K562 (cell line): ENCODE data around the gene THG1L. TPM values are rescaled to one million over a fixed set of nuclear protein-coding genes. Genes with fewer than 3 reads are reported as not detected.
A peak's percentile ranks its signal among the peaks of the same experiment; 100 is the strongest.

Source experiments
- ATAC-seq: fragments of 200-7000 bp; cut with Tn5 transposase; 3 replicates; pipeline ENCODE4 v1.9.1; 2020; ENCODE audit warnings: moderate library complexity
- BruUV-seq: library from RNA; stranded (reverse); fragments of 400-500 nt; replicated peaks from 2 replicates; lab custom pipeline; 2021; lab: Mats Ljungman, UMichigan
- CTCF ChIA-PET: fragments of 300-600 bp; formaldehyde crosslinking; extraction: SDS; loops from one replicate; lab custom pipeline; 2021; ENCODE audit warnings: low intra/inter-chr PET ratio; lab: Yijun Ruan, JAX
- POLR2A ChIA-PET: fragments of 300-600, 350-650 bp; sonication (Branson Sonifier 250); formaldehyde crosslinking; extraction: SDS; loops from one replicate; lab custom pipeline; 2021; ENCODE audit warnings: antibody characterized with exemption, inconsistent platforms; lab: Yijun Ruan, JAX
- DNase-seq, 4 experiments: peaks; one replicate each; pipeline versions ENCODE4 v3.0.0 to v3.0.0-alpha.2; 2011 to 2018; ENCODE audit warnings: low spot score in 3 of 4, mixed read lengths in 3 of 4; ENCODE audit errors: extremely low read depth in 1 of 4
- FAIRE-seq: peaks from 2 replicates; lab custom pipeline; 2011; peaks lifted over from hg19 to GRCh38; lab: Jason Lieb, UNC
- H2AFZ ChIP-seq: 2 replicates; pipeline ENCODE4 v1.6.0; 2011; ENCODE audit warnings: low read depth, low read length, control low read depth, inconsistent platforms
- H3K27ac ChIP-seq: fragments of 200-600 bp; 3 replicates; pipeline ENCODE4 v1.8.0; 2011; ENCODE audit warnings: low read depth, mild to moderate bottlenecking, control low read depth, inconsistent platforms, low read length, moderate library complexity, mixed read lengths; ENCODE audit errors: extremely low read depth
- H3K27me3 ChIP-seq, 2 experiments: fragments of 300-600 bp in 1 of 2; 2 replicates in 1 of 2; 3 replicates in 1 of 2; pipeline versions ENCODE4 v1.6.0 to v1.8.0; 2011; ENCODE audit warnings: inconsistent platforms in 2 of 2, low read length in 2 of 2, mild to moderate bottlenecking in 1 of 2, mixed read lengths in 1 of 2, moderate library complexity in 1 of 2; ENCODE audit not compliant: control insufficient read depth in 2 of 2, insufficient read depth in 2 of 2
- H3K36me3 ChIP-seq: fragments of 300-600 bp; 3 replicates; pipeline ENCODE4 v1.8.0; 2011; ENCODE audit warnings: mild to moderate bottlenecking, low read length, inconsistent platforms; ENCODE audit not compliant: control insufficient read depth, insufficient read depth
- H3K4me1 ChIP-seq, 2 experiments: fragments of 200-600 bp in 1 of 2; replicated peaks in 1 of 2; 2 replicates in 1 of 2; 3 replicates in 1 of 2; pipeline versions ENCODE4 v1.5.1 to v1.8.0; 2011; ENCODE audit warnings: inconsistent platforms in 2 of 2, low read length in 2 of 2, mild to moderate bottlenecking in 1 of 2, mixed read lengths in 1 of 2, moderate library complexity in 1 of 2; ENCODE audit not compliant: control insufficient read depth in 2 of 2, insufficient read depth in 2 of 2
- H3K4me2 ChIP-seq: 2 replicates; pipeline ENCODE4 v1.6.1; 2011; ENCODE audit warnings: low read length, control low read depth, inconsistent platforms, mixed read lengths; ENCODE audit not compliant: insufficient read depth
- H3K4me3 ChIP-seq: fragments of 200-600 bp; sonication (generic), shearing (Covaris generic); 2 replicates; pipeline ENCODE4 v1.5.1; 2016; ENCODE audit warnings: control low read depth, inconsistent platforms
- H3K79me2 ChIP-seq: fragments of 200-600 bp; 3 replicates; pipeline ENCODE4 v1.8.0; 2011; ENCODE audit warnings: low read length, inconsistent platforms; ENCODE audit not compliant: control insufficient read depth, insufficient read depth
- H3K9ac ChIP-seq, 2 experiments: 2 replicates each; pipeline versions ENCODE4 v1.6.0 to v1.6.1; 2011; ENCODE audit warnings: low read depth in 2 of 2, low read length in 2 of 2, control low read depth in 1 of 2, inconsistent platforms in 1 of 2, mild to moderate bottlenecking in 1 of 2, mixed read lengths in 1 of 2; ENCODE audit not compliant: insufficient read depth in 1 of 2
- H3K9me1 ChIP-seq: one replicate; pipeline ENCODE4 v1.6.0; 2011; ENCODE audit warnings: inconsistent platforms, mild to moderate bottlenecking, low read length, moderate library complexity; ENCODE audit not compliant: control insufficient read depth, insufficient read depth
- H3K9me3 ChIP-seq: replicated peaks from 2 replicates; pipeline ENCODE4 v1.5.1; 2011; ENCODE audit warnings: low read depth, low read length, inconsistent platforms; ENCODE audit not compliant: control insufficient read depth, insufficient read depth
- H4K20me1 ChIP-seq: replicated peaks from 2 replicates; pipeline ENCODE4 v1.6.1; 2011; ENCODE audit warnings: low read length, inconsistent platforms, mixed read lengths; ENCODE audit not compliant: control insufficient read depth, insufficient read depth
- CTCF ChIP-seq, 3 experiments: IDR thresholded peaks in 2 of 3; conservative IDR thresholded peaks in 1 of 3; 2 replicates each; pipeline ENCODE4 v1.5.1; 2011 to 2012; ENCODE audit warnings: low read length in 3 of 3, mild to moderate bottlenecking in 3 of 3, control low read depth in 2 of 3, improper control_type of control experiment in 1 of 3, inconsistent platforms in 1 of 3, low read depth in 1 of 3, mixed read lengths in 1 of 3, moderate library complexity in 1 of 3; ENCODE audit not compliant: insufficient read depth in 2 of 3
- GTF3C2 ChIP-seq: IDR thresholded peaks from 3 replicates; pipeline ENCODE4 v1.6.1; 2011; ENCODE audit warnings: borderline replicate concordance, mild to moderate bottlenecking, moderate library complexity; ENCODE audit not compliant: insufficient read length; ENCODE audit errors: extremely low read depth
- RB1 ChIP-seq: fragments of 450-650 bp; IDR thresholded peaks from 2 replicates; pipeline ENCODE4 v1.6.1; 2017; ENCODE audit warnings: low read depth, mild to moderate bottlenecking
- REST ChIP-seq, 2 experiments: fragments of 450-650 bp; formaldehyde crosslinking in 1 of 2; IDR thresholded peaks; 2 replicates each; pipeline versions ENCODE4 v1.4.0 to v1.6.1; 2014 to 2020; ENCODE audit warnings: mild to moderate bottlenecking in 2 of 2, borderline replicate concordance in 1 of 2, low read depth in 1 of 2
- SMC3 ChIP-seq: conservative IDR thresholded peaks from 2 replicates; pipeline ENCODE4 v1.6.1; 2011; ENCODE audit warnings: low read depth, low read length, improper control_type of control experiment; ENCODE audit not compliant: insufficient read depth
- WGBS: fragments of 100-300 bp; shearing (Covaris generic); methylation state at CpG from one replicate; pipeline ENCODE4 v1.1.6; 2016; ENCODE audit warnings: low coverage, mixed read lengths; ENCODE audit not compliant: insufficient coverage; ENCODE audit errors: missing lambda C conversion rate; 5-methylcytosine and 5-hydroxymethylcytosine counted together
- in situ Hi-C: fragments of 300-500 bp; cut with MboI; formaldehyde crosslinking; loops from 4 replicates; pipeline ENCODE4 v1.15.0; 2018; ENCODE audit warnings: inconsistent platforms, mixed read lengths
- intact Hi-C: fragments of 100-400 bp; cut with micrococcal nuclease; formaldehyde crosslinking; loops from 2 replicates; pipeline ENCODE4 v1.14.2; 2022
- polyA plus RNA-seq, 8 experiments: library from polyadenylated mRNA; depleted of rRNA in 4 of 8; stranded (reverse) in 5 of 8; unstranded in 3 of 8; fragments of >200 nt; fragmentation: Nextera tagmentation in 2 of 8; fragmentation: Illumina TruSeq in 1 of 8; extraction: Ambion mirVana in 2 of 8; extraction: Trizol in 1 of 8; gene quantifications; 2 replicates each; pipeline versions ENCODE4 v1.2.1 to v1.2.3, GENCODE V29; 2011 to 2014; ENCODE audit warnings: inconsistent platforms in 1 of 8, missing spikeins in 1 of 8
- total RNA-seq, 7 experiments: library from RNA; depleted of rRNA in 6 of 7; stranded (reverse); fragments of >200 nt in 6 of 7; fragmentation: Illumina TruSeq in 2 of 7; extraction: Trizol in 2 of 7; gene quantifications; 2 replicates each; pipeline versions ENCODE4 v1.2.1 to v1.2.3, GENCODE V29; 2011 to 2021; ENCODE audit warnings: low replicate concordance in 1 of 7

THG1L gene
- total and polyA plus RNA-seq, 9 of the 15 experiments (the other 6 are each of a cell fraction or from before 2014, with no cell fraction given), result 21.8 to 40.7 (median 28.0) TPM

- Histone ChIP-seq H3K4me3 (no peak overlapping the region), H3K4me2 (no peak overlapping the region), H3K27ac (no peak overlapping the region), H3K4me1 (no peaks in the 10 kb centered on the region), H3K36me3 (no peaks in the 10 kb centered on the region), H2AFZ (no peak overlapping the region), H3K9ac (no peak overlapping the region), H4K20me1 (no peaks in the 10 kb centered on the region), H3K9me1 (no peaks in the 10 kb centered on the region), H3K79me2 (no peaks in the 10 kb centered on the region), H3K27me3 (peaks cover 8 to 17% of the 10 kb centered on the region in 2 experiments; a peak in 3 of 5 replicates), H3K9me3 (no peaks in the 10 kb centered on the region)
- POLR2A ChIA-PET, result interaction anchor here (0.9 kb wide), 2 partner anchors 18 to 30 kb away, joined by 3 read pairs; partner anchors contain the start of genes LSM11 and THG1L
- peak; percentile 97 for ATAC-seq
- intact Hi-C loops, result loop anchor here (1.0 to 10.0 kb wide), 3 partner anchors 153 to 233 kb away; no protein-coding TSS in a partner anchor
- in situ Hi-C loops, result no loop called here
- WGBS, result 33% methylated on average over 10 of the region's 10 CpGs
- peak; percentile 60 to 62 (median 62) for DNase-seq
- BruUV-seq, result no TSS peak
- peak; percentile 91 for FAIRE-seq
- CTCF ChIA-PET, result interaction anchor here (0.5 to 1.8 kb wide), 3 partner anchors 187 to 1372 kb away, joined by 3 to 5 read pairs (median 4); no protein-coding TSS in a partner anchor
- peak; percentile 67 to 80 (median 69); a peak in 5 of 6 replicates for TF ChIP-seq CTCF (IDR thresholded peaks at IDR 0.05 in 2 of 3, conservative IDR thresholded peaks at IDR 0.05 in 1 of 3; ENCODE audit: insufficient read depth in 2 of 3, low read depth in 1 of 3, low read length in 3 of 3)
- TF ChIP-seq REST (IDR thresholded peaks at IDR 0.05; ENCODE audit: borderline replicate concordance), result peak; percentile 49; the same call in 1 of the 2 replicates
- no peak for TF ChIP-seq REST (CRISPR knock-in tag; IDR thresholded peaks at IDR 0.05; ENCODE audit: low read depth)
- no peak for TF ChIP-seq RB1
- no peak for TF ChIP-seq GTF3C2
- peak; percentile 64 for TF ChIP-seq SMC3
Measured at GRCh38 chr5:157761690-157762621, 30.7 kb downstream of the THG1L start.
